ENCODE measurements around the gene AAK1. TPM values are rescaled to one million over a fixed set of nuclear protein-coding genes. Genes with fewer than 3 reads are reported as not detected.
A peak's percentile ranks its signal among the peaks of the same experiment; 100 is the strongest.
"Not testable (repeated sequence)": the region's sequence is repeated elsewhere in the genome, so short reads cannot be mapped to it uniquely, and the experiment has no call there.

Gene AAK1
- total RNA-seq, 8 experiments from 2014 or later: 13.6 to 50.2 (median 29.5) TPM

- Histone ChIP-seq H3K27ac (no peak overlapping the region), H3K4me1 (replicated peaks in 1 of 2) (no peaks in the 10 kb centered on the region), H3K4me3 (no peak overlapping the region)
- WGBS, 10 experiments: 31 to 100% (median 100%) methylated on average over 1 to 2 of the region's 2 CpGs; no CpG with 5 or more reads in 1 of the 10 experiments
- ATAC-seq (replicated peaks in 6 of 8): no peak
- in situ Hi-C loops (cut with MboI; ENCODE audit: low pct_unique_long_range_greater_than_20kb in 2 of 9, low sequenced_read_pairs in 9 of 9, unreplicated experiment in 9 of 9): no loop called here
Measured at GRCh38 chr2:69428981-69429380, 214.6 kb downstream of the AAK1 start.

DNA sequence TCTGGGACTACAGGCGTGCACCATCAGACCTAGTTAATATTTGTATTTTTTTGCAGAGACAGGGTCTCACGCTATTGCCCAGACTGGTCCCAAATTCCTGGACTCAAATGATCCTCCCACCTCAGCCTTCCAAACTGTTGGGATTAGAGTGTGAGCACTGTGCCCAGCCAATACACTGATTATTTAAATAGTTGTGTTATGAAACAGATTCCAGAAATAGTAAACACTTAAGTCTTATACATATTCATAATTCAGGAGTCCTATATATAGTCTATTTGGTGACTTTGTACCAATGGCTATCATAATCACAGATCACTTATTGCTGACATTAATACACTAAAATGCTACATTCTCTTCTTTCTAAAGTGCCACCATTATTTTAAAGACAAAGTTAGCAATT is 219.1 kb downstream of the AAK1 start:
- H3K4me1 ChIP-seq (replicated peaks in 1 of 2): no peaks in the 10 kb centered on the region
- in situ Hi-C loops (cut with MboI; ENCODE audit: low pct_unique_long_range_greater_than_20kb in 2 of 9, low sequenced_read_pairs in 9 of 9, unreplicated experiment in 9 of 9): loop anchor here in 1 of 9 experiments (25.0 kb wide), 1 partner anchor 88 kb away; no protein-coding TSS in a partner anchor
- ATAC-seq (replicated peaks in 6 of 8): peak in 1 of 8 experiments; percentile 53
- H3K27ac ChIP-seq: no peak overlapping the region
- no peak overlapping the region for H3K4me3 ChIP-seq
- 71 to 100% (median 100%) methylated on average over 1 to 2 of the region's 2 CpGs; no CpG with 5 or more reads in 2 of the 10 experiments for WGBS, 10 experiments

DNA sequence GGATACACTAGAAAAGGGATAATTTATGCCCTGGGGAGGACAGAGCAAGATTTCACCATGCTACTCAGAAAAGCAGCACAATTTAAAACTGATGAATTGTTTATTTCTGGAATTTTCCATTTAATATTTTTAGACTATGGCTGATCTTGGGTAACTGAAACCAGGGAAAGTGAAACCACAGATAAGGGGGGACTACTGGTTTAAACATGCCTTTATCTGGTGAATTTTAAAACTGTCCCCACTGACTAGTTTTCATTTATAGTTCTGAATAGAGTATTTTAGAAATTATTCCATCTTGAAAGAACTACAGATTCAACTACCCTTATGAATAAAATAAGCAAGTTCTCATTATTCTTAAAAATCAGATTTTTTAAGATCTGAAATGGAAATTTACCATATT is 221.3 kb downstream of the AAK1 start:
- in situ Hi-C loops (cut with MboI; ENCODE audit: low pct_unique_long_range_greater_than_20kb in 2 of 9, low sequenced_read_pairs in 9 of 9, unreplicated experiment in 9 of 9): loop anchor here in 1 of 9 experiments (25.0 kb wide), 1 partner anchor 90 kb away; no protein-coding TSS in a partner anchor
- Histone ChIP-seq H3K4me3 (no peak overlapping the region), H3K27ac (no peak overlapping the region), H3K4me1 (replicated peaks in 1 of 2) (no peaks in the 10 kb centered on the region)
- ATAC-seq (replicated peaks in 6 of 8): no peak

GRCh38 chr2:69419111-69419510 is 224.4 kb downstream of the AAK1 start:
- WGBS, 10 experiments: 29 to 100% (median 80%) methylated on average over 1 to 6 of the region's 7 CpGs; no CpG with 5 or more reads in 1 of the 10 experiments
- ATAC-seq (replicated peaks in 6 of 8): not testable (repeated sequence)

DNA sequence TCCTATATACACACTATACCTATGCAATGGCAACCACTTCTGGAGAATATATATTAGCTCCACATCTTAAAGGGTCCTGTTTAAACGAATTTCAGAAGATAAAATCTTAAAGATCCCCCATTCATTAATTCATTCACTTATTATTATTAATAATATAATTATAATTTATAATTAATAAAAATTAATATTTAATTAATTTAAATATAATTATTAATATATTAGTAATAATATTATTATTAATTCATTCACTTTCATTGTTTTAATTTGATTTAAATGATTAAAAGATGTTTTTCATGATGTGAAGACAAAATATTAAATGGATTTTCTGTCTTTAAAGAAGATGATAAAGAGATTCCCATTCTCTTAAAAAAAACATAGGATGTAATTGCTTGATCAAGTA is 227.4 kb downstream of the AAK1 start:
- Histone ChIP-seq H3K4me3 (no peak overlapping the region), H3K27ac (no peak overlapping the region), H3K4me1 (replicated peaks in 1 of 2) (no peaks in the 10 kb centered on the region)
- in situ Hi-C loops (cut with MboI; ENCODE audit: low pct_unique_long_range_greater_than_20kb in 2 of 9, low sequenced_read_pairs in 9 of 9, unreplicated experiment in 9 of 9): loop anchor here in 1 of 9 experiments (25.0 kb wide), 1 partner anchor 96 kb away; no protein-coding TSS in a partner anchor
- 38 to 75% (median 50%) methylated on average over 1 of the region's 1 CpG; no CpG with 5 or more reads in 1 of the 10 experiments for WGBS, 10 experiments
- no peak for ATAC-seq (replicated peaks in 6 of 8)

More at GRCh38 chr2:69419111-69419510, 224.4 kb downstream of the AAK1 start:
- in situ Hi-C loops (cut with MboI; ENCODE audit: low pct_unique_long_range_greater_than_20kb in 2 of 9, low sequenced_read_pairs in 9 of 9, unreplicated experiment in 9 of 9): loop anchor here in 1 of 9 experiments (25.0 kb wide), 1 partner anchor 93 kb away; no protein-coding TSS in a partner anchor
- not testable (repeated sequence) for H3K4me3 ChIP-seq; H3K4me1 ChIP-seq (replicated peaks in 1 of 2); H3K27ac ChIP-seq

Other genes starting within 250 kb of the AAK1 start
- 10 to 100 TPM; 33.6 to 84.1 (median 62.4) TPM for gene NFU1, start 206.3 kb downstream of the AAK1 start, total RNA-seq
- 100 to 1,000 TPM in 1 of 8 experiments, 10 to 100 TPM in 3, 1 to 10 TPM in 4; 3.3 to 104 (median 11.1) TPM for gene ANXA4, start 98.4 kb upstream of the AAK1 start, total RNA-seq
- 10 to 100 TPM in 3 of 8 experiments, 1 to 10 TPM in 5; 6.4 to 19.5 (median 8.5) TPM for gene GMCL1, start 185.9 kb upstream of the AAK1 start, total RNA-seq

All from motor neuron (in vitro differentiated cells).